ENCODE results near the gene GPATCH4.
"Not testable (repeated sequence)": the region's sequence is repeated elsewhere in the genome, so short reads cannot be mapped to it uniquely, and the experiment has no call there.

Gene GPATCH4

GRCh38 chr1:156616463-156616862 is 15.2 kb upstream of the GPATCH4 start:
- Mint-ChIP-seq H3K27ac (no peak overlapping the region), H3K9me3 (no peaks in the 10 kb centered on the region), H3K27me3 (peaks cover 64% of the 10 kb centered on the region), H3K4me1 (ENCODE audit: low read depth) (peaks cover 3% of the 10 kb centered on the region), H3K36me3 (ENCODE audit: low read depth) (no peaks in the 10 kb centered on the region), H3K4me3 (no peak overlapping the region)

GRCh38 chr1:156615946-156616345 is 14.7 kb upstream of the GPATCH4 start:
- Mint-ChIP-seq H3K9me3 (no peaks in the 10 kb centered on the region), H3K36me3 (ENCODE audit: low read depth) (no peaks in the 10 kb centered on the region), H3K27me3 (peaks cover 61% of the 10 kb centered on the region), H3K4me3 (no peak overlapping the region), H3K27ac (no peak overlapping the region), H3K4me1 (ENCODE audit: low read depth) (peaks cover 3% of the 10 kb centered on the region)

DNA sequence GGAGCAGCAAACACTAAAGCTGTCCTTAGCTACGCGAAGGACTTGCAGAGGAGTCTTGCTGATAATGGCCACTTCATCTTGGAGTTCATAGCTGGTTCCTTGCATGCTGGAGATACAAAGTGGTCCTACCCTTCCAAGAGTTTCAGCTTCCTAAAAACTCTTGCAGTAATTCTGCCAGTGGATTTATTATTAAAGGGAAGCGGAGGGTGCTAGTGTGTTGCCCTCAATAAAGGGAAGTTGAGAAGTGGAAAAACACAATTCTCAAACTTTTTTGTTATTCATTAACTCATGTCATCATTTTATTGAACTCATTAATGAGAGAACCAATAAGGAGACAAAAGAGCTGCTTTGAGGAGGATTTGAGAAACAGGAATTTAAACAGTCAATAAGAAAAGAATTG is 11.4 kb upstream of the GPATCH4 start:
- no peaks in the 10 kb centered on the region for H3K36me3 Mint-ChIP-seq (ENCODE audit: low read depth)
- no peaks in the 10 kb centered on the region for H3K9me3 Mint-ChIP-seq
- H3K4me3 Mint-ChIP-seq = no peak overlapping the region
- peaks cover 34% of the 10 kb centered on the region for H3K27me3 Mint-ChIP-seq
- H3K4me1 Mint-ChIP-seq (ENCODE audit: low read depth) = peaks cover 7% of the 10 kb centered on the region
- H3K27ac Mint-ChIP-seq = no peak overlapping the region

DNA sequence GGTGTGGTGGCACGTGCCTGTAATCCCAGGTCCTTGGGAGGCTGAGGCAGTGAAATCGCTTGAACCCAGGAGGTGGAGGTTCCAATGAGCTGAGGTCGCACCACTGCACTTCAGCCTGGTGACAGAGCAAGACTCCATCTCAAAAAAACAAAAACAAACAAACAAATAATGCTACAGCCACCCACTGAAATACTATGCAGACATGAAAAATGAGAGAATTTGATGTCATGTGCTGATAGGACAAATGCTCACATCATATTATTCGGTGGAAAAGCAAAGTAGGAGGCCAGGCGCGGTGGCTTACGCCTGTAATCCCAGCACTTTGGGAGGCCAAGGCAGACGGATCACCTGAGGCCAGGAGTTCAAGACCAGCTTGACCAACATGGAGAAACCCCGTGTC is 8.8 kb upstream of the GPATCH4 start:
- H3K9me3 Mint-ChIP-seq; H3K36me3 Mint-ChIP-seq (ENCODE audit: low read depth); H3K27ac Mint-ChIP-seq; H3K4me3 Mint-ChIP-seq: not testable (repeated sequence)
- Mint-ChIP-seq H3K4me1 (ENCODE audit: low read depth) (peaks cover 12% of the 10 kb centered on the region), H3K27me3 (peaks cover 22% of the 10 kb centered on the region)

GRCh38 chr1:156608981-156609380 is 7.7 kb upstream of the GPATCH4 start:
- Mint-ChIP-seq H3K36me3 (ENCODE audit: low read depth) (no peaks in the 10 kb centered on the region), H3K27me3 (peaks cover 15% of the 10 kb centered on the region), H3K9me3 (no peaks in the 10 kb centered on the region), H3K4me1 (ENCODE audit: low read depth) (peaks cover 12% of the 10 kb centered on the region), H3K4me3 (no peak overlapping the region), H3K27ac (no peak overlapping the region)

DNA sequence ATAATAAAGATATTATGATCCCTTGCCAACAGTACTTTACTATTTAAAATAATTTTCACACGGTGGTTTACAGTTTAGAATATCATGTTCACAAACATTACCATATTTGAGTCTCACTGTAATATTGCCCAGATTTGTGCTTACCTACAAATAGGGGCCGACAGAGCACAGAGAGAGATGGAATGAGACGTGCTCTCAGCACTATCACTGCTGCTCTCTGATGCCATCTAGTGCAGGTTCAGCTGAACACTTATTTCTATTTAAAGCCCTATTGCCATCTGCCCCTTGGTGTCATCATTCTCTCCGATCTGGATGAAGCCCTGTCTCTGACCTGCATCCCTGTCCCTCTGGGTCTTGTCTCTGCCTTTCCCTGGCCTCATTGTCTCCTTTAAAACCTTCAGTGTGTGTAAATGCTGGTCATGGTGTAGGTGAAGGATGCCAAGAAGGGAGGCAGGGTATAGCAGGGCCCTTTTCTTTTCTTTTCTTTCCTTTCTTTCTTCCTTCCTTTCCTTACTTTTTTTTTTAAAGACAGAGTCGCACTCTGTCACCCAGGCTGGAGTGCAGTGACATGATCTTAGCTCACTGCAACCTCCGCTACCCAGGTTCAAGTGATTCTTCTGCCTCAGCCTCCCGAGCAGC is 6.9 kb upstream of the GPATCH4 start:
- H3K4me3 Mint-ChIP-seq = no peak overlapping the region
- H3K36me3 Mint-ChIP-seq (ENCODE audit: low read depth) = no peaks in the 10 kb centered on the region
- peaks cover 12% of the 10 kb centered on the region for H3K27me3 Mint-ChIP-seq
- no peak overlapping the region for H3K27ac Mint-ChIP-seq
- no peaks in the 10 kb centered on the region for H3K9me3 Mint-ChIP-seq
- peaks cover 12% of the 10 kb centered on the region for H3K4me1 Mint-ChIP-seq (ENCODE audit: low read depth)

- peaks cover 19% of the 10 kb centered on the region for H3K4me1 Mint-ChIP-seq (ENCODE audit: low read depth)
- H3K4me3 Mint-ChIP-seq = not testable (repeated sequence)
Measured at GRCh38 chr1:156607344-156607743, 6.1 kb upstream of the GPATCH4 start.

GRCh38 chr1:156602557-156602993 is 1.3 kb upstream of the GPATCH4 start:
- H3K4me1 Mint-ChIP-seq (ENCODE audit: low read depth) = peaks cover 53% of the 10 kb centered on the region
- peaks cover 27% of the 10 kb centered on the region for H3K36me3 Mint-ChIP-seq (ENCODE audit: low read depth)
- peak overlapping the region; percentile 77 for H3K27ac Mint-ChIP-seq
- H3K27me3 Mint-ChIP-seq = no peaks in the 10 kb centered on the region
- no peaks in the 10 kb centered on the region for H3K9me3 Mint-ChIP-seq
- H3K4me3 Mint-ChIP-seq = peak overlapping the region; percentile 93

More at GRCh38 chr1:156607344-156607743, 6.1 kb upstream of the GPATCH4 start:
- H3K27ac Mint-ChIP-seq; H3K36me3 Mint-ChIP-seq (ENCODE audit: low read depth); H3K9me3 Mint-ChIP-seq; H3K27me3 Mint-ChIP-seq: not testable (repeated sequence)

- peaks cover 49% of the 10 kb centered on the region for H3K4me1 Mint-ChIP-seq (ENCODE audit: low read depth)
- no peaks in the 10 kb centered on the region for H3K9me3 Mint-ChIP-seq
- peak overlapping the region; percentile 93 for H3K4me3 Mint-ChIP-seq
- H3K27ac Mint-ChIP-seq = peak overlapping the region; percentile 98
- peaks cover 33% of the 10 kb centered on the region for H3K36me3 Mint-ChIP-seq (ENCODE audit: low read depth)
- no peaks in the 10 kb centered on the region for H3K27me3 Mint-ChIP-seq
Measured at GRCh38 chr1:156601892-156602291, 613 bp upstream of the GPATCH4 start.

GRCh38 chr1:156600733-156601121 is 552 bp downstream of the GPATCH4 start:
- peaks cover 49% of the 10 kb centered on the region for H3K4me1 Mint-ChIP-seq (ENCODE audit: low read depth)
- peak overlapping the region; percentile 93 for H3K4me3 Mint-ChIP-seq
- H3K27me3 Mint-ChIP-seq = no peaks in the 10 kb centered on the region
- peak overlapping the region; percentile 98 for H3K27ac Mint-ChIP-seq
- H3K9me3 Mint-ChIP-seq = no peaks in the 10 kb centered on the region
- H3K36me3 Mint-ChIP-seq (ENCODE audit: low read depth) = peaks cover 44% of the 10 kb centered on the region

DNA sequence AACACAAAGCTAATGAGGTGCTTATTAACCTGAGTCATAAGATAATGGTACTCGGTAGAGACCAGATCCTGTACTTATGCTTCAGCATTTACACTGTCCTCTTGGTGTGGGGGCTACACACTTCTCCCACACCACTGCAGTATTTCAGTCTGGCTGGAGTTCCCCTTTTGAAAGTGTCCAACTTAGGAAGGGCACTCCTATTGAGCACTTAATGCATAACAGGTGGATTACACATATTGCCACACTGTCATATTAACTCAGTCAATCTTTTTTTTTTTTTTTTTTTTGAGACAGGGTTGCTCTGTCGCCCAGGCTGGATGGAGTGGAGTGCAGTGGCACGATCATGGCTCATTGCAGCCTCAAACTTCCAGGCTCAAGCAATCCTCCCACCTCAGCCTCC is 1.5 kb downstream of the GPATCH4 start:
- Mint-ChIP-seq H3K36me3 (ENCODE audit: low read depth) (peaks cover 54% of the 10 kb centered on the region), H3K27me3 (no peaks in the 10 kb centered on the region), H3K27ac (peak overlapping the region; percentile 98), H3K9me3 (no peaks in the 10 kb centered on the region), H3K4me3 (peak overlapping the region; percentile 93), H3K4me1 (ENCODE audit: low read depth) (peaks cover 55% of the 10 kb centered on the region)

DNA sequence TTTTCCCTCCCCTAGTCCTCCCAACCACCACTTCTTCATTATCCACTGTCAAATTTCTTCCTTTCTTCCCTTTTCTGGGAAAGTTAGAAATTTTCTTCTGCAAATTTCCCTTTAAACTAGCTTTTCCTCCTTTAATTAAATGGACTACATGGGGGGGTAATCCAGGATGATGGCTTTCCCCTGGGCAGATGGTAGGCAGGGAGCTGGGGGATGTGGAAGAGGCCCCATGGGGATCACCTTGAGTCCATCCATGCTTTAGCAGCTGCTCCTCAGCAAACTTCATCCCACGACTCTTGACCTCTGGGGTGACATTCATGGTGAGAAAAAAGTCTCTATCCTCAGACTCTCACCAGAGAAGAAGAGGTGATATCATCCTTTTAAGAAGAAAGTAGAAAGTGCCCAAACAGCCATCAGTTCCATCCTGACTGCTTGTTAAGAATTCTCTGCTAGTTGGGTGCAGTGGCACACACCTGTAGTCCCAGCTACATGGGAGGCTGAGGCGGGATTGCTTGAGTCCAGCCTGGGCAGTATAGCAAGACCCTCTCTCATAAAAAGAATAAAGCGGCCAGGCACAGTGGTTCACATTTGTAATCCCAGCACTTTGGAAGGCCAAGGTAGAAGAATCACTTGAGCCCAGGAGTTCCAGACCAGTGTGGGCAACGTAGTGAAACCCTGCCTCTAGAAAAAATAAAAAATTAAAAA is 2.4 kb downstream of the GPATCH4 start:
- H3K9me3 Mint-ChIP-seq = no peaks in the 10 kb centered on the region
- peak overlapping the region; percentile 98 for H3K27ac Mint-ChIP-seq
- peaks cover 62% of the 10 kb centered on the region for H3K36me3 Mint-ChIP-seq (ENCODE audit: low read depth)
- no peaks in the 10 kb centered on the region for H3K27me3 Mint-ChIP-seq
- H3K4me1 Mint-ChIP-seq (ENCODE audit: low read depth) = peaks cover 61% of the 10 kb centered on the region
- peak overlapping the region; percentile 93 for H3K4me3 Mint-ChIP-seq

GRCh38 chr1:156598125-156598524 is 3.2 kb downstream of the GPATCH4 start:
- H3K4me1 Mint-ChIP-seq (ENCODE audit: low read depth) = peaks cover 65% of the 10 kb centered on the region
- H3K27me3 Mint-ChIP-seq = no peaks in the 10 kb centered on the region
- no peak overlapping the region for H3K4me3 Mint-ChIP-seq
- H3K9me3 Mint-ChIP-seq = no peaks in the 10 kb centered on the region
- H3K36me3 Mint-ChIP-seq (ENCODE audit: low read depth) = peaks cover 67% of the 10 kb centered on the region
- H3K27ac Mint-ChIP-seq = peak overlapping the region; percentile 56

- Mint-ChIP-seq H3K36me3 (ENCODE audit: low read depth) (peaks cover 74% of the 10 kb centered on the region), H3K9me3 (no peaks in the 10 kb centered on the region), H3K4me3 (no peak overlapping the region), H3K27ac (no peak overlapping the region), H3K4me1 (ENCODE audit: low read depth) (peaks cover 56% of the 10 kb centered on the region), H3K27me3 (no peaks in the 10 kb centered on the region)
Measured at GRCh38 chr1:156596426-156596825, 4.9 kb downstream of the GPATCH4 start.

DNA sequence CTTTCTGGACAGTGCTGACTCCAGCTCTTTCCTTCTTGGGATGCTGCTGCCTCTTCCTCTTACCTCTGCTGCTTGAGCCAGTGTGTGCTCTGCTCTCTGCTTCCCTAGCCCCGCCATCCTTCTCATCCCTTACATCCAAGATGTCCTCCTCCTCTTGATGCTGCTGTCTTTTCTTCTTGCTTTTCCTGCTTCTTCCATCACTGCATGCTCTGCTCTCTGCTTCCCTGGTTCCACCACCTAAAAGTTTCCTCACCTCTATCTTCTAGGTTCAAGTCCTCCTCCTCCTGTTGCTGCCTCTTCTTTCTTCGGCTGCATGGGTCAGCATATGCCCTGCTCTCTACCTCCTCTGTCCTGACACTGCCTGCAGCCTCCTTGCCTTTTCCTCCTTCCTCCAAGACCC is 6.3 kb downstream of the GPATCH4 start:
- Mint-ChIP-seq H3K4me3 (no peak overlapping the region), H3K9me3 (no peaks in the 10 kb centered on the region), H3K4me1 (ENCODE audit: low read depth) (peaks cover 55% of the 10 kb centered on the region), H3K27me3 (no peaks in the 10 kb centered on the region), H3K27ac (peak overlapping the region; percentile 83), H3K36me3 (ENCODE audit: low read depth) (peaks cover 67% of the 10 kb centered on the region)

GRCh38 chr1:156594190-156594589 is 7.1 kb downstream of the GPATCH4 start:
- no peaks in the 10 kb centered on the region for H3K27me3 Mint-ChIP-seq
- H3K4me3 Mint-ChIP-seq = no peak overlapping the region
- H3K4me1 Mint-ChIP-seq (ENCODE audit: low read depth) = peaks cover 46% of the 10 kb centered on the region
- H3K36me3 Mint-ChIP-seq (ENCODE audit: low read depth) = peaks cover 60% of the 10 kb centered on the region
- no peaks in the 10 kb centered on the region for H3K9me3 Mint-ChIP-seq
- peak overlapping the region; percentile 56 for H3K27ac Mint-ChIP-seq

Measured in stimulated activated naive CD8-positive, alpha-beta T cell treated with anti-CD3 and anti-CD28 coated beads, Interleukin-15, Interleukin-2, amounts not matched to agents 100 ng/mL and 50 ng/mL, for 24 hours (primary cell).